H1 (cell line): ENCODE results near the gene LACTB. TPM values are rescaled to one million over a fixed set of nuclear protein-coding genes. Genes with fewer than 3 reads are reported as not detected.
A peak's percentile ranks its signal among the peaks of the same experiment; 100 is the strongest.

Source experiments
- CTCF ChIA-PET: fragments of 300-600 bp; sonication (Branson Sonifier 250); formaldehyde crosslinking; loops from one replicate; lab custom pipeline; 2021; ENCODE audit not compliant: partially characterized antibody; lab: Charles Lee
- POLR2A ChIA-PET: fragments of 300-600 bp; sonication (Branson Sonifier 250); formaldehyde crosslinking; loops from one replicate; lab custom pipeline; 2021; ENCODE audit warnings: inconsistent platforms; ENCODE audit not compliant: partially characterized antibody; lab: Charles Lee
- DNase-seq, 2 experiments: peaks; one replicate each; pipeline versions ENCODE4 v3.0.0 to v3.0.0-alpha.2; 2010 to 2022; ENCODE audit warnings: low spot score in 2 of 2, low read depth in 1 of 2, mixed read lengths in 1 of 2
- FAIRE-seq: peaks from 2 replicates; lab custom pipeline; 2011; peaks lifted over from hg19 to GRCh38; lab: Jason Lieb, UNC
- H2AFZ ChIP-seq: 2 replicates; pipeline ENCODE4 v1.8.1; 2012; ENCODE audit warnings: low read length, inconsistent platforms
- H2AK5ac ChIP-seq: 2 replicates; pipeline ENCODE4 v1.6.1; 2013; ENCODE audit warnings: low read depth, low read length
- H2BK120ac ChIP-seq: replicated peaks from 2 replicates; pipeline ENCODE3; 2013; ENCODE audit warnings: low read depth, low read length, inconsistent platforms
- H2BK12ac ChIP-seq: 2 replicates; pipeline ENCODE4 v1.6.1; 2013; ENCODE audit warnings: low read depth, low read length
- H2BK15ac ChIP-seq: 2 replicates; pipeline ENCODE4 v1.6.1; 2013; ENCODE audit warnings: low read length
- H2BK20ac ChIP-seq: 2 replicates; pipeline ENCODE4 v1.6.1; 2013; ENCODE audit warnings: low read length
- H2BK5ac ChIP-seq: 2 replicates; pipeline ENCODE4 v1.6.1; 2013; ENCODE audit warnings: low read depth, low read length
- H3K14ac ChIP-seq: 2 replicates; pipeline ENCODE4 v1.6.1; 2013; ENCODE audit warnings: inconsistent platforms; ENCODE audit not compliant: insufficient read length
- H3K18ac ChIP-seq: 2 replicates; pipeline ENCODE4 v1.6.1; 2013; ENCODE audit warnings: low read length; ENCODE audit errors: extremely low read depth
- H3K23ac ChIP-seq: 2 replicates; pipeline ENCODE4 v1.6.1; 2013; ENCODE audit warnings: inconsistent platforms; ENCODE audit not compliant: insufficient read length
- H3K23me2 ChIP-seq: 2 replicates; pipeline ENCODE4 v1.6.1; 2013; ENCODE audit warnings: low read depth, low read length
- H3K27ac ChIP-seq: 2 replicates; pipeline ENCODE4 v1.6.1; 2011; ENCODE audit warnings: low read depth, low read length, inconsistent platforms
- H3K27me3 ChIP-seq, 4 experiments: replicated peaks in 1 of 4; 1 replicate in 1 of 4; 2 replicates in 3 of 4; pipeline versions ENCODE4 v1.6.1 to v1.8.1; 2011 to 2013; ENCODE audit warnings: low read length in 3 of 4, mild to moderate bottlenecking in 3 of 4, inconsistent platforms in 2 of 4, mixed read lengths in 2 of 4, moderate library complexity in 1 of 4; ENCODE audit not compliant: control insufficient read depth in 3 of 4, insufficient read depth in 3 of 4; ENCODE audit errors: extremely low read depth in 1 of 4
- H3K36me3 ChIP-seq, 4 experiments: 2 replicates each; pipeline versions ENCODE4 v1.6.1 to v1.8.1; 2011 to 2013; ENCODE audit warnings: mild to moderate bottlenecking in 4 of 4, low read length in 3 of 4, moderate library complexity in 2 of 4, control low read depth in 1 of 4, inconsistent platforms in 1 of 4; ENCODE audit not compliant: insufficient read depth in 4 of 4, control insufficient read depth in 2 of 4
- H3K4ac ChIP-seq: replicated peaks from 2 replicates; pipeline ENCODE3; 2013; ENCODE audit warnings: low read length, low read depth, mixed read lengths, inconsistent platforms; ENCODE audit not compliant: insufficient read length
- H3K4me1 ChIP-seq, 4 experiments: replicated peaks in 1 of 4; 1 replicate in 1 of 4; 2 replicates in 3 of 4; pipeline versions ENCODE4 v1.6.1 to v1.8.1; 2011 to 2013; ENCODE audit warnings: low read length in 3 of 4, inconsistent platforms in 2 of 4, mixed read lengths in 1 of 4; ENCODE audit not compliant: insufficient read depth in 4 of 4, control insufficient read depth in 3 of 4
- H3K4me2 ChIP-seq, 2 experiments: 2 replicates each; pipeline versions ENCODE4 v1.6.1 to v1.8.1; 2011 to 2013; ENCODE audit warnings: low read depth in 2 of 2, low read length in 2 of 2, control low read depth in 1 of 2, inconsistent platforms in 1 of 2, mild to moderate bottlenecking in 1 of 2; ENCODE audit not compliant: insufficient read depth in 1 of 2
- H3K4me3 ChIP-seq, 4 experiments: fragments of 200-600, 300-600 bp in 1 of 4; sonication (generic), shearing (Covaris generic), sonication (Bioruptor Twin) in 1 of 4; 2 replicates each; pipeline versions ENCODE4 v1.5.1 to v1.8.1; 2011 to 2016; ENCODE audit warnings: low read length in 4 of 4, low read depth in 3 of 4, control low read depth in 2 of 4, inconsistent platforms in 2 of 4, mild to moderate bottlenecking in 2 of 4, mixed read lengths in 1 of 4, moderate library complexity in 1 of 4; ENCODE audit not compliant: insufficient read depth in 2 of 4; ENCODE audit errors: extremely low read depth in 1 of 4
- H3K56ac ChIP-seq: replicated peaks from 2 replicates; pipeline ENCODE3; 2013; ENCODE audit warnings: low read depth, mild to moderate bottlenecking, mixed read lengths, low read length, inconsistent platforms; ENCODE audit not compliant: insufficient read length
- H3K79me1 ChIP-seq: 2 replicates; pipeline ENCODE4 v1.6.1; 2013; ENCODE audit warnings: low read depth, low read length, control low read depth
- H3K79me2 ChIP-seq, 2 experiments: 2 replicates each; pipeline versions ENCODE4 v1.6.1 to v1.8.1; 2012 to 2013; ENCODE audit warnings: low read length in 2 of 2, mild to moderate bottlenecking in 2 of 2, inconsistent platforms in 1 of 2; ENCODE audit not compliant: insufficient read depth in 2 of 2, control insufficient read depth in 1 of 2
- H3K9ac ChIP-seq, 4 experiments: replicated peaks in 1 of 4; 1 replicate in 1 of 4; 2 replicates in 3 of 4; pipeline versions ENCODE4 v1.6.1 to v1.8.1; 2011 to 2013; ENCODE audit warnings: low read depth in 3 of 4, low read length in 3 of 4, control low read depth in 2 of 4, mild to moderate bottlenecking in 2 of 4, moderate library complexity in 2 of 4, inconsistent platforms in 1 of 4; ENCODE audit errors: extremely low read depth in 1 of 4
- H3K9me3 ChIP-seq, 2 experiments: 2 replicates each; pipeline versions ENCODE4 v1.6.1 to v1.8.1; 2012 to 2013; ENCODE audit warnings: mild to moderate bottlenecking in 2 of 2, moderate library complexity in 2 of 2, control low read depth in 1 of 2, inconsistent platforms in 1 of 2, low read depth in 1 of 2, low read length in 1 of 2, mixed read lengths in 1 of 2; ENCODE audit not compliant: insufficient read depth in 2 of 2
- H4K20me1 ChIP-seq, 2 experiments: replicated peaks in 1 of 2; 2 replicates each; pipeline versions ENCODE3 to v1.8.1; 2011 to 2013; ENCODE audit warnings: inconsistent platforms in 2 of 2, low read length in 2 of 2, mild to moderate bottlenecking in 1 of 2; ENCODE audit not compliant: insufficient read depth in 2 of 2, control insufficient read depth in 1 of 2
- H4K5ac ChIP-seq: 2 replicates; pipeline ENCODE4 v1.6.1; 2013; ENCODE audit warnings: low read length, low read depth, mixed read lengths, inconsistent platforms; ENCODE audit not compliant: insufficient read length
- H4K8ac ChIP-seq: 2 replicates; pipeline ENCODE4 v1.8.0; 2013; ENCODE audit warnings: mild to moderate bottlenecking, moderate library complexity, low read length, inconsistent platforms; ENCODE audit not compliant: insufficient read depth; ENCODE audit errors: extremely low read depth
- H4K91ac ChIP-seq: replicated peaks from 2 replicates; pipeline ENCODE3; 2013; ENCODE audit warnings: low read length, mixed read lengths, inconsistent platforms; ENCODE audit not compliant: insufficient read length
- CHD1 ChIP-seq: IDR thresholded peaks from 2 replicates; pipeline ENCODE4 v1.6.1; 2012; ENCODE audit warnings: low read depth, low read length, improper control_type of control experiment
- CTBP2 ChIP-seq: IDR thresholded peaks from 2 replicates; pipeline ENCODE4 v1.7.0; 2011; ENCODE audit warnings: borderline replicate concordance, mild to moderate bottlenecking, moderate library complexity, mixed read lengths, low read length; ENCODE audit not compliant: insufficient read depth, insufficient read length
- EP300 ChIP-seq, 2 experiments: IDR thresholded peaks; 1 replicate in 1 of 2; 2 replicates in 1 of 2; pipeline ENCODE4 v1.6.1; 2011 to 2012; ENCODE audit warnings: low read depth in 2 of 2, low read length in 2 of 2, mild to moderate bottlenecking in 2 of 2, borderline replicate concordance in 1 of 2, inconsistent platforms in 1 of 2, moderate library complexity in 1 of 2
- GTF2F1 ChIP-seq: IDR thresholded peaks from 2 replicates; pipeline ENCODE4 v1.6.1; 2012; ENCODE audit warnings: low read depth, low read length, improper control_type of control experiment, borderline replicate concordance
- NANOG ChIP-seq: IDR thresholded peaks from 2 replicates; pipeline ENCODE4 v1.6.1; 2011; ENCODE audit warnings: low read length, low read depth, mild to moderate bottlenecking, inconsistent platforms; ENCODE audit not compliant: insufficient read depth, poor library complexity, severe bottlenecking
- PHF8 ChIP-seq: fragments of 200-600 bp; sonication (generic); conservative IDR thresholded peaks from 2 replicates; pipeline ENCODE4 v1.7.1; 2012; ENCODE audit warnings: low read depth, mild to moderate bottlenecking, inconsistent platforms, low read length, moderate library complexity
- POU5F1 ChIP-seq: IDR thresholded peaks from 2 replicates; pipeline ENCODE4 v1.6.1; 2011; ENCODE audit warnings: low read depth, mild to moderate bottlenecking, low read length, moderate library complexity
- SP2 ChIP-seq: IDR thresholded peaks from 2 replicates; pipeline ENCODE4 v1.6.1; 2012; ENCODE audit warnings: mild to moderate bottlenecking, low read length, inconsistent platforms
- SP4 ChIP-seq: IDR thresholded peaks from 2 replicates; pipeline ENCODE4 v1.6.1; 2012; ENCODE audit warnings: low read length, inconsistent platforms
- WGBS, 2 experiments: shearing (Covaris generic) in 1 of 2; methylation state at CpG; one replicate each; pipeline versions ENCODE4 v1.1.6 to v1.1.7; 2013 to 2015; ENCODE audit warnings: low lambda C conversion rate in 2 of 2, mixed read lengths in 2 of 2, inconsistent platforms in 1 of 2, low coverage in 1 of 2, missing lambda C conversion rate in 1 of 2; ENCODE audit not compliant: insufficient replicate concordance in 2 of 2, insufficient coverage in 1 of 2, insufficient read length in 1 of 2; ENCODE audit errors: extremely low coverage in 1 of 2, missing lambda C conversion rate in 1 of 2; 5-methylcytosine and 5-hydroxymethylcytosine counted together
- polyA plus RNA-seq, 7 experiments: library from polyadenylated mRNA; depleted of rRNA in 3 of 7; stranded (reverse) in 5 of 7; unstranded in 2 of 7; fragments of >200 nt in 5 of 7; fragments of 200-250 nt in 2 of 7; gene quantifications; 1 replicate in 5 of 7; 2 replicates in 1 of 7; 4 replicates in 1 of 7; pipeline versions ENCODE4 v1.2.1 to v1.2.3, GENCODE V29; 2011 to 2013; ENCODE audit warnings: missing spikeins in 2 of 7, mixed read lengths in 2 of 7
- total RNA-seq: library from RNA; stranded (reverse); fragmentation: NEBNext Ultra II Directional; extraction: Animal tissue kit (Norgen Biotek cat#: 25700); gene quantifications from 2 replicates; pipeline ENCODE4 v1.2.1, GENCODE V29; 2021
- TF ChIP-seq, protein P1 (sequence below), 3 experiments: IDR thresholded peaks; 1 replicate in 2 of 3; 2 replicates in 1 of 3; pipeline versions ENCODE4 v1.5.1 to v1.6.1; 2011; ENCODE audit warnings: low read length in 3 of 3, mild to moderate bottlenecking in 3 of 3, inconsistent platforms in 2 of 3, low read depth in 1 of 3, moderate library complexity in 1 of 3; ENCODE audit not compliant: insufficient read depth in 1 of 3; ENCODE audit errors: control extremely low read depth in 1 of 3

The LACTB gene
- total and polyA plus RNA-seq, 2 of the 8 experiments (the other 6 are each of a cell fraction or from before 2014, with no cell fraction given), result 5.8 to 14.9 TPM

DNA sequence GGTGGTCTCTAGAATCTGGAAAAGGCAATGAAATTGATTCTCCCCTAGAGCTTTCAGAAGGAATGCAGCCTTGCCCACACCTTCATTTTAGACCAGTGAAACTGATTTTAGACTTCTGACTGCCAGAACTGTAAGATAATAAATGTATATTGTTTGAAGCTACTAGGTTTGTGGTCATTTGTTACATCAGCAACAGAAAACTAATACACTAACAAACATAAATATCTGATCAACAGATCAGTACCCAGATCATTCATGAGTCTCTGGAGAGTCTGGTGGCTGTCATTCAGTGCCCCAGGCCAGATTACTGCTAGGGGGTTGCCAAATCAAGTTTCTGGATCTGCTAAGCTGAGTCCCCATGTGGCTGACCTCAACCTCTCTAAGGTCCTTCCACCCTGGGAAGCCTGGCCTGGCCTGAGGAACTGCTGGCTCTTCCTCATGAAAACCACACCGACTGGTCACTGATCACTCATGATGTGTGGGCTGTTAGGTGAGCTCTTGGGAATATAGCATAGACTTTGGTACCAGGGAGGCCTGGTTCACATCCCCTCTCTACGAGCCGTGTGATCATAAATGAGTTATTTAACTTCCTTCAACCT lies 11.1 kb upstream of the LACTB start:
- no peaks in the 10 kb centered on the region for H3K36me3 ChIP-seq
- POLR2A ChIA-PET, result interaction anchor here (1.6 kb wide), 1 partner anchor 45 kb away, joined by 4 read pairs; no protein-coding TSS in a partner anchor
- peak in 1 of 2 experiments; percentile 17 for DNase-seq
- H2BK5ac ChIP-seq, result no peak overlapping the region
- no peak overlapping the region for H2BK20ac ChIP-seq
- no peak overlapping the region for H3K9ac ChIP-seq
- no peak for FAIRE-seq
- H3K4me1 ChIP-seq, result 0 out of 7 replicates have a peak, but pooled peaks cover 0 to 3% (median 0%) of the 10 kb centered on the region in 4 experiments
- 92% methylated on average over 3 of the region's 3 CpGs; no CpG with 5 or more reads in 1 of the 2 experiments for WGBS, 2 experiments
- no peak overlapping the region for H2BK120ac ChIP-seq
- H3K14ac ChIP-seq, result no peak overlapping the region
- H2AK5ac ChIP-seq, result no peak overlapping the region
- H3K56ac ChIP-seq, result no peak overlapping the region
- H2AFZ ChIP-seq, result no peak overlapping the region
- no peak overlapping the region for H3K23ac ChIP-seq
- H3K79me2 ChIP-seq, result no peaks in the 10 kb centered on the region
- no peaks in the 10 kb centered on the region for H3K27me3 ChIP-seq
- H3K27ac ChIP-seq, result no peak overlapping the region
- H4K20me1 ChIP-seq, result no peaks in the 10 kb centered on the region
- no peak overlapping the region for H4K5ac ChIP-seq
- no peaks in the 10 kb centered on the region for H3K23me2 ChIP-seq
- H3K4me3 ChIP-seq, result no peak overlapping the region
- H2BK12ac ChIP-seq, result no peak overlapping the region
- CTCF ChIA-PET, result interaction anchor here (0.6 to 2.5 kb wide), 5 partner anchors 15 to 369 kb away, joined by 3 to 9 read pairs (median 3); no protein-coding TSS in a partner anchor
- no peak overlapping the region for H3K18ac ChIP-seq
- H3K4ac ChIP-seq, result no peak overlapping the region
- 0 out of 4 replicates have a peak, but pooled peaks cover 0 to 2% of the 10 kb centered on the region in 2 experiments for H3K9me3 ChIP-seq
- no peak overlapping the region for H2BK15ac ChIP-seq
- no peaks in the 10 kb centered on the region for H3K79me1 ChIP-seq
- no peak overlapping the region for H4K91ac ChIP-seq
- no peak overlapping the region for H4K8ac ChIP-seq
- no peak overlapping the region for H3K4me2 ChIP-seq
- no peak for TF ChIP-seq EP300 (IDR thresholded peaks at IDR 0.05; ENCODE audit: borderline replicate concordance in 1 of 2, low read depth in 2 of 2, low read length in 2 of 2)
- no peak for TF ChIP-seq PHF8
- TF ChIP-seq GTF2F1, result no peak
- no peak for TF ChIP-seq CHD1
- TF ChIP-seq, protein P1, sequence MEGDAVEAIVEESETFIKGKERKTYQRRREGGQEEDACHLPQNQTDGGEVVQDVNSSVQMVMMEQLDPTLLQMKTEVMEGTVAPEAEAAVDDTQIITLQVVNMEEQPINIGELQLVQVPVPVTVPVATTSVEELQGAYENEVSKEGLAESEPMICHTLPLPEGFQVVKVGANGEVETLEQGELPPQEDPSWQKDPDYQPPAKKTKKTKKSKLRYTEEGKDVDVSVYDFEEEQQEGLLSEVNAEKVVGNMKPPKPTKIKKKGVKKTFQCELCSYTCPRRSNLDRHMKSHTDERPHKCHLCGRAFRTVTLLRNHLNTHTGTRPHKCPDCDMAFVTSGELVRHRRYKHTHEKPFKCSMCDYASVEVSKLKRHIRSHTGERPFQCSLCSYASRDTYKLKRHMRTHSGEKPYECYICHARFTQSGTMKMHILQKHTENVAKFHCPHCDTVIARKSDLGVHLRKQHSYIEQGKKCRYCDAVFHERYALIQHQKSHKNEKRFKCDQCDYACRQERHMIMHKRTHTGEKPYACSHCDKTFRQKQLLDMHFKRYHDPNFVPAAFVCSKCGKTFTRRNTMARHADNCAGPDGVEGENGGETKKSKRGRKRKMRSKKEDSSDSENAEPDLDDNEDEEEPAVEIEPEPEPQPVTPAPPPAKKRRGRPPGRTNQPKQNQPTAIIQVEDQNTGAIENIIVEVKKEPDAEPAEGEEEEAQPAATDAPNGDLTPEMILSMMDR (IDR thresholded peaks at IDR 0.05; ENCODE audit: control extremely low read depth in 1 of 3, insufficient read depth in 1 of 3, low read depth in 1 of 3, low read length in 3 of 3), result no peak
- TF ChIP-seq NANOG, result no peak
- TF ChIP-seq POU5F1, result no peak
- TF ChIP-seq CTBP2, result no peak
- no peak for TF ChIP-seq SP4
- no peak for TF ChIP-seq SP2
